ENCODE data around the gene ZKSCAN2. TPM values are rescaled to one million over a fixed set of nuclear protein-coding genes. Genes with fewer than 3 reads are reported as not detected.
A peak's percentile ranks its signal among the peaks of the same experiment; 100 is the strongest.

Gene ZKSCAN2
- polyA plus RNA-seq, 2 of the 4 experiments (the other 2 are of a cell fraction): 2.0 to 3.4 TPM

DNA sequence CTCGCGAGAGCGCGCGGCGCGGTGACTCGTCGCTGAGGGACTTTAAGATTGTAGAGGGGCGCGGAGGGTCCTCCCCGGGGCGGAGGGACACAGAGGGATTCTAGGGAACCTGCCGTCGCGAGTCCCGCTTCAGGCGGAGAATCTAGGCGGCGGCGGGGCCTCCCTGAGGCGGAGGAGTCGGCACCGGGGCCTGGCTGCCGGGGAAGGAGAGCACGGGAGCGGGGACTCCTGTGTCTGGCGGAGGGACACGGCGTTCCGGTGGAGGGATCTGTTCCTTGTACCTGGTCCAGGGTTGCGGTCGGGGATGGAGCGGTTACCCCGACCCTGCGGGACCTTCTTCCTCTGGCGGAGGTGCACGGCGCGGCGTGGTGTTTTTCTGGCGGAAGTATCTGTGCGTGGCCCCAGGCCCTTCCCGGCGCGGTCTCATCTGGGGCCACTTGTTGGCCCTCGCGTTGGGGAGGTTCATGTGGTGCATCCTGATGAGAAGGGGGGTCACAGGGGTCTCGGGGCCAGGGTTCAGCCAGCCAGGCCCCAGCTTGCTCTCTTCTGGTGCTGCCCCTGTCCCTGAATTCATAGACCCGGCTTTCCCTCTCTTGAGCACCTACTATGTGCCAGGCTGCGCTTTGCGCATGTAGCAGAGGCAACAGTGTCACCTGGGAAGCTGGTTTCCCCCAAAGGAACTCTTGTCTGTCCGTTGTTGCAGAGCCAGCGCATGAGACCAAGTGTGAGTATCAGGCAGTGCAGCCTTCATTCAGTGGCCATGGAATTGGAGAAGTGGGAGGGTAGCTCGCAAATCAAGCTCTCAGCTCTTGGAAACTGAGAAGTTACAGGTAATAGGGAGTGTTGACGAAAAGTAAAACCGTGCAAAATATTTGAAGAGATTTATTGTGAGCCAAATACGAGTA, 563 bp upstream of the ZKSCAN2 start:
- peaks cover 20% of the 10 kb centered on the region for H3K4me1 ChIP-seq
- no peak for FAIRE-seq
- DNase-seq (ENCODE audit: low read depth in 1 of 2, low spot score in 1 of 2): peak; percentile 82 to 97
- POLR2A ChIA-PET: no interaction called here
- no peaks in the 10 kb centered on the region for H3K9me3 ChIP-seq
- ATAC-seq: peak; percentile 75
- CTCF ChIA-PET: interaction anchor here (0.6 to 3.8 kb wide), 2 partner anchors 12 to 1114 kb away, joined by 5 to 15 read pairs; no protein-coding TSS in a partner anchor
- H3K4me3 ChIP-seq: peak overlapping the region; percentile 85
- H3K27ac ChIP-seq: peak overlapping the region; percentile 84 to 98
- H3K4me2 ChIP-seq: peak overlapping the region; percentile 94
- WGBS (ENCODE audit: missing lambda C conversion rate): 6% methylated on average over 29 of the region's 58 CpGs
- TF ChIP-seq EP300 (IDR thresholded peaks at IDR 0.05): no peak
- peak; percentile 88 for TF ChIP-seq MYC (IDR thresholded peaks at IDR 0.05; ENCODE audit: borderline replicate concordance, low read length)
- TF ChIP-seq FOSL2 (IDR thresholded peaks at IDR 0.05): no peak
- peak; percentile 65 for TF ChIP-seq FOSL2 (CRISPR knock-in tag; IDR thresholded peaks at IDR 0.05)
- 0 out of 2 replicates have a peak, but pooled peaks have one; percentile 64 for TF ChIP-seq TP53 (CRISPR knock-in tag; IDR thresholded peaks at IDR 0.05)
- TF ChIP-seq, protein P1, sequence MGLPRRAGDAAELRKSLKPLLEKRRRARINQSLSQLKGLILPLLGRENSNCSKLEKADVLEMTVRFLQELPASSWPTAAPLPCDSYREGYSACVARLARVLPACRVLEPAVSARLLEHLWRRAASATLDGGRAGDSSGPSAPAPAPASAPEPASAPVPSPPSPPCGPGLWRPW (IDR thresholded peaks at IDR 0.05): no peak
- peak; percentile 14 to 96; a peak in 4 of 5 replicates for TF ChIP-seq JUN (IDR thresholded peaks at IDR 0.05)
- TF ChIP-seq TFCP2L1 (CRISPR knock-in tag; IDR thresholded peaks at IDR 0.05): peak; percentile 80; the same call in 1 of the 2 replicates
- peak; percentile 85 for TF ChIP-seq CHD2 (IDR thresholded peaks at IDR 0.05; ENCODE audit: low read length, partially characterized antibody)
- no peak; the same call in 1 of the 2 replicates for TF ChIP-seq EHF (CRISPR knock-in tag; IDR thresholded peaks at IDR 0.05)
- TF ChIP-seq HOXB13 (CRISPR knock-in tag; IDR thresholded peaks at IDR 0.05; ENCODE audit: low read depth): peak; percentile 76; the same call in 1 of the 2 replicates
- TF ChIP-seq, protein P2, sequence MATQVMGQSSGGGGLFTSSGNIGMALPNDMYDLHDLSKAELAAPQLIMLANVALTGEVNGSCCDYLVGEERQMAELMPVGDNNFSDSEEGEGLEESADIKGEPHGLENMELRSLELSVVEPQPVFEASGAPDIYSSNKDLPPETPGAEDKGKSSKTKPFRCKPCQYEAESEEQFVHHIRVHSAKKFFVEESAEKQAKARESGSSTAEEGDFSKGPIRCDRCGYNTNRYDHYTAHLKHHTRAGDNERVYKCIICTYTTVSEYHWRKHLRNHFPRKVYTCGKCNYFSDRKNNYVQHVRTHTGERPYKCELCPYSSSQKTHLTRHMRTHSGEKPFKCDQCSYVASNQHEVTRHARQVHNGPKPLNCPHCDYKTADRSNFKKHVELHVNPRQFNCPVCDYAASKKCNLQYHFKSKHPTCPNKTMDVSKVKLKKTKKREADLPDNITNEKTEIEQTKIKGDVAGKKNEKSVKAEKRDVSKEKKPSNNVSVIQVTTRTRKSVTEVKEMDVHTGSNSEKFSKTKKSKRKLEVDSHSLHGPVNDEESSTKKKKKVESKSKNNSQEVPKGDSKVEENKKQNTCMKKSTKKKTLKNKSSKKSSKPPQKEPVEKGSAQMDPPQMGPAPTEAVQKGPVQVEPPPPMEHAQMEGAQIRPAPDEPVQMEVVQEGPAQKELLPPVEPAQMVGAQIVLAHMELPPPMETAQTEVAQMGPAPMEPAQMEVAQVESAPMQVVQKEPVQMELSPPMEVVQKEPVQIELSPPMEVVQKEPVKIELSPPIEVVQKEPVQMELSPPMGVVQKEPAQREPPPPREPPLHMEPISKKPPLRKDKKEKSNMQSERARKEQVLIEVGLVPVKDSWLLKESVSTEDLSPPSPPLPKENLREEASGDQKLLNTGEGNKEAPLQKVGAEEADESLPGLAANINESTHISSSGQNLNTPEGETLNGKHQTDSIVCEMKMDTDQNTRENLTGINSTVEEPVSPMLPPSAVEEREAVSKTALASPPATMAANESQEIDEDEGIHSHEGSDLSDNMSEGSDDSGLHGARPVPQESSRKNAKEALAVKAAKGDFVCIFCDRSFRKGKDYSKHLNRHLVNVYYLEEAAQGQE (IDR thresholded peaks at IDR 0.05): peak; percentile 90
- TF ChIP-seq, protein P3, sequence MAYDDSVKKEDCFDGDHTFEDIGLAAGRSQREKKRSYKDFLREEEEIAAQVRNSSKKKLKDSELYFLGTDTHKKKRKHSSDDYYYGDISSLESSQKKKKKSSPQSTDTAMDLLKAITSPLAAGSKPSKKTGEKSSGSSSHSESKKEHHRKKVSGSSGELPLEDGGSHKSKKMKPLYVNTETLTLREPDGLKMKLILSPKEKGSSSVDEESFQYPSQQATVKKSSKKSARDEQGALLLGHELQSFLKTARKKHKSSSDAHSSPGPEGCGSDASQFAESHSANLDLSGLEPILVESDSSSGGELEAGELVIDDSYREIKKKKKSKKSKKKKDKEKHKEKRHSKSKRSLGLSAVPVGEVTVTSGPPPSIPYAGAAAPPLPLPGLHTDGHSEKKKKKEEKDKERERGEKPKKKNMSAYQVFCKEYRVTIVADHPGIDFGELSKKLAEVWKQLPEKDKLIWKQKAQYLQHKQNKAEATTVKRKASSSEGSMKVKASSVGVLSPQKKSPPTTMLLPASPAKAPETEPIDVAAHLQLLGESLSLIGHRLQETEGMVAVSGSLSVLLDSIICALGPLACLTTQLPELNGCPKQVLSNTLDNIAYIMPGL (CRISPR knock-in tag; IDR thresholded peaks at IDR 0.05; ENCODE audit: borderline replicate concordance): peak; percentile 66; the same call in 1 of the 2 replicates
- peak; percentile 51 for TF ChIP-seq GATA3 (IDR thresholded peaks at IDR 0.05; ENCODE audit: borderline replicate concordance)
- TF ChIP-seq POLR2A (IDR thresholded peaks at IDR 0.05; ENCODE audit: low read length): peak; percentile 63
- TF ChIP-seq KDM1A (IDR thresholded peaks at IDR 0.05; ENCODE audit: low read depth): no peak
- TF ChIP-seq, protein P4, sequence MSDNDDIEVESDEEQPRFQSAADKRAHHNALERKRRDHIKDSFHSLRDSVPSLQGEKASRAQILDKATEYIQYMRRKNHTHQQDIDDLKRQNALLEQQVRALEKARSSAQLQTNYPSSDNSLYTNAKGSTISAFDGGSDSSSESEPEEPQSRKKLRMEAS (IDR thresholded peaks at IDR 0.05): peak; percentile 91
- no peak for TF ChIP-seq NPAS2 (CRISPR knock-in tag; IDR thresholded peaks at IDR 0.05; ENCODE audit: borderline replicate concordance)
- TF ChIP-seq HOXB5 (CRISPR knock-in tag; IDR thresholded peaks at IDR 0.05): peak; percentile 78; the same call in 1 of the 2 replicates
- 0 out of 2 replicates have a peak, but pooled peaks have one; percentile 13 for TF ChIP-seq KDM5A (IDR thresholded peaks at IDR 0.05)
- TF ChIP-seq NR3C1 (IDR thresholded peaks at IDR 0.05): no peak
- TF ChIP-seq ESRRA (IDR thresholded peaks at IDR 0.05; ENCODE audit: borderline replicate concordance, low read length): no peak
- no peak for TF ChIP-seq HOXA7 (CRISPR knock-in tag; IDR thresholded peaks at IDR 0.05)
- TF ChIP-seq, protein P5, sequence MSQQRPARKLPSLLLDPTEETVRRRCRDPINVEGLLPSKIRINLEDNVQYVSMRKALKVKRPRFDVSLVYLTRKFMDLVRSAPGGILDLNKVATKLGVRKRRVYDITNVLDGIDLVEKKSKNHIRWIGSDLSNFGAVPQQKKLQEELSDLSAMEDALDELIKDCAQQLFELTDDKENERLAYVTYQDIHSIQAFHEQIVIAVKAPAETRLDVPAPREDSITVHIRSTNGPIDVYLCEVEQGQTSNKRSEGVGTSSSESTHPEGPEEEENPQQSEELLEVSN (IDR thresholded peaks at IDR 0.05; ENCODE audit: borderline replicate concordance, low read depth): peak; percentile 70
- TF ChIP-seq, protein P6, sequence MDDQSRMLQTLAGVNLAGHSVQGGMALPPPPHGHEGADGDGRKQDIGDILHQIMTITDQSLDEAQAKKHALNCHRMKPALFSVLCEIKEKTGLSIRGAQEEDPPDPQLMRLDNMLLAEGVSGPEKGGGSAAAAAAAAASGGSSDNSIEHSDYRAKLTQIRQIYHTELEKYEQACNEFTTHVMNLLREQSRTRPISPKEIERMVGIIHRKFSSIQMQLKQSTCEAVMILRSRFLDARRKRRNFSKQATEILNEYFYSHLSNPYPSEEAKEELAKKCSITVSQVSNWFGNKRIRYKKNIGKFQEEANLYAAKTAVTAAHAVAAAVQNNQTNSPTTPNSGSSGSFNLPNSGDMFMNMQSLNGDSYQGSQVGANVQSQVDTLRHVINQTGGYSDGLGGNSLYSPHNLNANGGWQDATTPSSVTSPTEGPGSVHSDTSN (IDR thresholded peaks at IDR 0.05): peak; percentile 96
- TF ChIP-seq CBX2 (IDR thresholded peaks at IDR 0.05; ENCODE audit: borderline replicate concordance, low read depth): no peak
